ENCODE results near the gene LIPT2. TPM values are rescaled to one million over a fixed set of nuclear protein-coding genes. Genes with fewer than 3 reads are reported as not detected.

Gene LIPT2
- total and polyA plus RNA-seq, 4 donors, result 2.0 to 6.9 (median 3.4) TPM

DNA sequence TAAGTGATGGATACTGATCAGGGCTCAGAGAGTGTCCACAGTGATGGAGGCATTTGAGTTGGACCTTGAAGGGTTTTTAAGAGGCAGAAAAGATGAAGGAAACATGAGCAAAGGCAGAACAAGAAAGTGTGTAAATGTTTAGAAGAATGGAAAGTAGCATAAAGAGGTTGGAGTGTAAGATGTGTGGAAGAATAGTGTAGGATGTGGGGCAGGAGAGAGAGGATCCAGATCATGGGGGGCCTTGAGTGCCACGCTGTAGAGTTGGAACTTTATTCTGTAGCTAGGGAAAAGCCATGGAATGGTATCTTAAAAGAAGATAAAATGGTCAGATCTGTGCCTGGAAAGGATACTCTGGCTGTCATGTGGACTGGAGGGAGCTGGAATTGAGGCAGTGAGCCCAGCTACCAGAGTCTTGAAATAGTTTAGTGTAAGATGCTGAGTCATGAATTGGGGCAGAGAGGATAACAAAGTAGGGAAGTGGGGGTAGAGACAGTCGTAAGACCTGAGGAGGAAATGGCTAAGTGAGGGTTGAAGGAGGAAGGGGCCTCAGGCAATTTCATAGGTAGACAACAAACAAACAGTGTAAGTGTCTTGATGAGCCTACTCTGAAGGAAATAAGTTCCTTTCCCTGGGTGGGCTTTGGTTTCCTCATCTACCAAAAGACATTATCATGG is 32.9 kb downstream of the LIPT2 start:
- Histone ChIP-seq H3K9ac (ENCODE audit: insufficient read depth in 1 of 2, low read length in 2 of 2) (no peak overlapping the region), H3K4me1 (ENCODE audit: control insufficient read depth in 5 of 5, insufficient read depth in 5 of 5, low read length in 5 of 5) (peaks cover 0 to 13% (median 11%) of the 10 kb centered on the region in 5 donors), H3K4me3 (no peak overlapping the region), H3K36me3 (ENCODE audit: control insufficient read depth in 4 of 4, insufficient read depth in 4 of 4, low read length in 4 of 4) (peaks cover 0 to 16% (median 2%) of the 10 kb centered on the region in 4 donors), H3K9me3 (ENCODE audit: control insufficient read depth in 4 of 4, insufficient read depth in 3 of 4, low read length in 3 of 4) (no peaks in the 10 kb centered on the region), H3K27me3 (ENCODE audit: control insufficient read depth in 3 of 3, insufficient read depth in 3 of 3, low read length in 2 of 3) (no peaks in the 10 kb centered on the region), H3K27ac (ENCODE audit: low read depth in 1 of 2, low read length in 1 of 2) (no peak overlapping the region)
- no peak for ATAC-seq (ENCODE audit: insufficient read depth, low FRiP score)
- peak in 1 of 3 donors; percentile 16 for DNase-seq
- WGBS, 2 donors, result 51 to 53% methylated on average over 2 of the region's 2 CpGs
- TF ChIP-seq, protein P1, sequence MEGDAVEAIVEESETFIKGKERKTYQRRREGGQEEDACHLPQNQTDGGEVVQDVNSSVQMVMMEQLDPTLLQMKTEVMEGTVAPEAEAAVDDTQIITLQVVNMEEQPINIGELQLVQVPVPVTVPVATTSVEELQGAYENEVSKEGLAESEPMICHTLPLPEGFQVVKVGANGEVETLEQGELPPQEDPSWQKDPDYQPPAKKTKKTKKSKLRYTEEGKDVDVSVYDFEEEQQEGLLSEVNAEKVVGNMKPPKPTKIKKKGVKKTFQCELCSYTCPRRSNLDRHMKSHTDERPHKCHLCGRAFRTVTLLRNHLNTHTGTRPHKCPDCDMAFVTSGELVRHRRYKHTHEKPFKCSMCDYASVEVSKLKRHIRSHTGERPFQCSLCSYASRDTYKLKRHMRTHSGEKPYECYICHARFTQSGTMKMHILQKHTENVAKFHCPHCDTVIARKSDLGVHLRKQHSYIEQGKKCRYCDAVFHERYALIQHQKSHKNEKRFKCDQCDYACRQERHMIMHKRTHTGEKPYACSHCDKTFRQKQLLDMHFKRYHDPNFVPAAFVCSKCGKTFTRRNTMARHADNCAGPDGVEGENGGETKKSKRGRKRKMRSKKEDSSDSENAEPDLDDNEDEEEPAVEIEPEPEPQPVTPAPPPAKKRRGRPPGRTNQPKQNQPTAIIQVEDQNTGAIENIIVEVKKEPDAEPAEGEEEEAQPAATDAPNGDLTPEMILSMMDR (IDR thresholded peaks at IDR 0.05; ENCODE audit: control extremely low read depth, extremely low read depth), result no peak

DNA sequence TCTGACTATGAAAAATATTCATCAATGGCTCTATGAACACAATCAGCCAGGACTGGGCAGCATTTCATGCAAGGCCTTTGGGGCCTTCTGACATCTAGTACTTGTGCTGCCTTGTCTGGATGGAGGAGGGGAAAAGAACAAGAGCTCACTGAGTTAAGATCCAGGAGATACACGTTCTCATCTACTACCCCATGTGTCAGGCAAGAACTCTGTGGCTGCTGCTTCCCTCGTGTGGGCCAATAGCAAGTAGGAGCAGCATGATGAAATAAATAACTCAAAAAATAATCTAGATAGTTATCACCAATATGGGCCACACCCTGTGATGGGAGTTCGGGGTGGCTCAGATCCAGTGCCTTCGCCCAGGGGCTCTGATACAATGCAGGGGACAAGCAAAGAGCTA is 33.5 kb downstream of the LIPT2 start:
- no peak overlapping the region for H3K27ac ChIP-seq (ENCODE audit: low read depth in 1 of 2, low read length in 1 of 2)

DNA sequence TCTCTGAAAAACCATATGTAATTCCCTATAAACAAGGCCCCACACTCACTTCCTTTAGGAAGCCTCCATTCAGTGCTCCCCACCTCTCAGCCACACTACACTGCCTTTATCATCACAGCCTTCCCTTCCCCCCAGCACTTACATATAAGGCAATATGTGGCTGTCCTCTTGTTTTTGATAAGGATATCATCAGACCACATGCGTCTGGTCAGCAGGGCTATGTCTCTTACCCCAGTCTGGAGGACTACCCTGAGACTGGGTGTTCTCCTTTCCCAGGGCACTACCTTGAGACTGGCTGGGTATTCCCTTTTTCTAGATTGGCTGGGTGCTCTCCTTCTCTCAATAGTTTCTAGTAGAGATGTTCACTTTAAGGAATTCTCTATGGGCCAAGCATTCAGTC is 33.9 kb downstream of the LIPT2 start:
- 0 to 33% methylated on average over 1 of the region's 1 CpG for WGBS, 2 donors
- Histone ChIP-seq H3K9ac (ENCODE audit: insufficient read depth in 1 of 2, low read length in 2 of 2) (no peak overlapping the region), H3K27me3 (ENCODE audit: control insufficient read depth in 3 of 3, insufficient read depth in 3 of 3, low read length in 2 of 3) (no peaks in the 10 kb centered on the region), H3K36me3 (ENCODE audit: control insufficient read depth in 4 of 4, insufficient read depth in 4 of 4, low read length in 4 of 4) (peaks cover 0 to 16% (median 2%) of the 10 kb centered on the region in 4 donors), H3K27ac (ENCODE audit: low read depth in 1 of 2, low read length in 1 of 2) (no peak overlapping the region), H3K9me3 (ENCODE audit: control insufficient read depth in 4 of 4, insufficient read depth in 3 of 4, low read length in 3 of 4) (no peaks in the 10 kb centered on the region), H3K4me3 (no peak overlapping the region), H3K4me1 (ENCODE audit: control insufficient read depth in 5 of 5, insufficient read depth in 5 of 5, low read length in 5 of 5) (peaks cover 0 to 13% (median 10%) of the 10 kb centered on the region in 5 donors)
- ATAC-seq (ENCODE audit: insufficient read depth, low FRiP score), result no peak
- TF ChIP-seq, protein P1 (IDR thresholded peaks at IDR 0.05; ENCODE audit: control extremely low read depth, extremely low read depth), result no peak
- DNase-seq, result no peak

More for the DNA sequence above, 33.5 kb downstream of the LIPT2 start:
- peaks cover 0 to 16% (median 2%) of the 10 kb centered on the region in 4 donors for H3K36me3 ChIP-seq (ENCODE audit: control insufficient read depth in 4 of 4, insufficient read depth in 4 of 4, low read length in 4 of 4)
- no peak overlapping the region for H3K9ac ChIP-seq (ENCODE audit: insufficient read depth in 1 of 2, low read length in 2 of 2)
- no peaks in the 10 kb centered on the region for H3K27me3 ChIP-seq (ENCODE audit: control insufficient read depth in 3 of 3, insufficient read depth in 3 of 3, low read length in 2 of 3)
- no peaks in the 10 kb centered on the region for H3K9me3 ChIP-seq (ENCODE audit: control insufficient read depth in 4 of 4, insufficient read depth in 3 of 4, low read length in 3 of 4)
- peaks cover 0 to 13% (median 10%) of the 10 kb centered on the region in 5 donors for H3K4me1 ChIP-seq (ENCODE audit: control insufficient read depth in 5 of 5, insufficient read depth in 5 of 5, low read length in 5 of 5)
- 59 to 66% methylated on average over 4 of the region's 4 CpGs for WGBS, 2 donors
- no peak for ATAC-seq (ENCODE audit: insufficient read depth, low FRiP score)
- TF ChIP-seq, protein P1 (IDR thresholded peaks at IDR 0.05; ENCODE audit: control extremely low read depth, extremely low read depth), result no peak
- DNase-seq, result no peak
- H3K4me3 ChIP-seq, result no peak overlapping the region
